HUES6 (cell line): ENCODE data around the gene EOLA1.
"Not testable (repeated sequence)": the region's sequence is repeated elsewhere in the genome, so short reads cannot be mapped to it uniquely, and the experiment has no call there.

ENCODE experiments used
- H3K27ac ChIP-seq: 2 replicates; pipeline ENCODE4 v1.7.0; 2013; ENCODE audit warnings: low read depth, mild to moderate bottlenecking, low read length, inconsistent platforms
- H3K27me3 ChIP-seq: 2 replicates; pipeline ENCODE4 v1.6.1; 2013; ENCODE audit warnings: low read length; ENCODE audit not compliant: control insufficient read depth, insufficient read depth
- H3K36me3 ChIP-seq: 2 replicates; pipeline ENCODE4 v1.6.1; 2013; ENCODE audit warnings: low read length; ENCODE audit not compliant: control insufficient read depth, insufficient read depth
- H3K4me1 ChIP-seq: 2 replicates; pipeline ENCODE4 v1.6.1; 2013; ENCODE audit warnings: low read length; ENCODE audit not compliant: control insufficient read depth, insufficient read depth
- H3K4me3 ChIP-seq: 2 replicates; pipeline ENCODE4 v1.5.1; 2013; ENCODE audit warnings: low read depth, low read length
- H3K9ac ChIP-seq: one replicate; pipeline ENCODE4 v1.6.1; 2013; ENCODE audit warnings: mild to moderate bottlenecking, low read length
- H3K9me3 ChIP-seq: 2 replicates; pipeline ENCODE4 v1.6.1; 2013; ENCODE audit warnings: low read depth, low read length; ENCODE audit not compliant: control insufficient read depth, insufficient read depth

Gene EOLA1

GRCh38 chrX:149515954-149516602 lies 24.7 kb upstream of the EOLA1 start:
- Histone ChIP-seq H3K27me3 (no peaks in the 10 kb centered on the region; the same call in 1 of the 2 replicates), H3K9ac (no peak overlapping the region), H3K9me3 (no peaks in the 10 kb centered on the region), H3K4me1 (peaks cover 11% of the 10 kb centered on the region), H3K4me3 (no peak overlapping the region), H3K36me3 (no peaks in the 10 kb centered on the region), H3K27ac (no peak overlapping the region)

GRCh38 chrX:149516604-149517003 lies 24.2 kb upstream of the EOLA1 start:
- peaks cover 6% of the 10 kb centered on the region for H3K4me1 ChIP-seq
- no peak overlapping the region for H3K4me3 ChIP-seq
- H3K27me3 ChIP-seq: peaks cover 2% of the 10 kb centered on the region; the same call in 1 of the 2 replicates
- H3K9ac ChIP-seq: no peak overlapping the region
- H3K27ac ChIP-seq: no peak overlapping the region
- H3K36me3 ChIP-seq: no peaks in the 10 kb centered on the region
- H3K9me3 ChIP-seq: no peaks in the 10 kb centered on the region

- H3K27ac ChIP-seq: no peak overlapping the region
- peaks cover 2% of the 10 kb centered on the region; the same call in 1 of the 2 replicates for H3K27me3 ChIP-seq
- H3K9ac ChIP-seq: no peak overlapping the region
- no peak overlapping the region for H3K4me3 ChIP-seq
- peaks cover 2% of the 10 kb centered on the region for H3K4me1 ChIP-seq
- no peaks in the 10 kb centered on the region for H3K36me3 ChIP-seq
- no peaks in the 10 kb centered on the region for H3K9me3 ChIP-seq
Measured at GRCh38 chrX:149517308-149517707, 23.5 kb upstream of the EOLA1 start.

- Histone ChIP-seq H3K36me3 (no peaks in the 10 kb centered on the region), H3K4me3 (no peak overlapping the region), H3K9me3 (no peaks in the 10 kb centered on the region), H3K4me1 (no peaks in the 10 kb centered on the region; the same call in 1 of the 2 replicates), H3K27ac (no peak overlapping the region), H3K9ac (no peak overlapping the region), H3K27me3 (peaks cover 5% of the 10 kb centered on the region; the same call in 1 of the 2 replicates)
Measured at GRCh38 chrX:149518236-149518635, 22.6 kb upstream of the EOLA1 start.

- H3K27me3 ChIP-seq, H3K9ac ChIP-seq, H3K4me1 ChIP-seq, H3K36me3 ChIP-seq, H3K4me3 ChIP-seq, H3K9me3 ChIP-seq, H3K27ac ChIP-seq: not testable (repeated sequence)
Measured at GRCh38 chrX:149520636-149521277, 20.1 kb upstream of the EOLA1 start.

GRCh38 chrX:149521438-149521837 lies 19.4 kb upstream of the EOLA1 start:
- Histone ChIP-seq H3K9me3 (no peaks in the 10 kb centered on the region), H3K27me3 (peaks cover 5% of the 10 kb centered on the region; the same call in 1 of the 2 replicates), H3K27ac (no peak overlapping the region), H3K4me3 (no peak overlapping the region), H3K4me1 (peaks cover 8% of the 10 kb centered on the region), H3K9ac (no peak overlapping the region), H3K36me3 (no peaks in the 10 kb centered on the region)

- Histone ChIP-seq H3K4me3 (no peak overlapping the region), H3K27me3 (peaks cover 5% of the 10 kb centered on the region; the same call in 1 of the 2 replicates), H3K9ac (no peak overlapping the region), H3K4me1 (peaks cover 8% of the 10 kb centered on the region), H3K9me3 (no peaks in the 10 kb centered on the region), H3K27ac (no peak overlapping the region), H3K36me3 (no peaks in the 10 kb centered on the region)
Measured at GRCh38 chrX:149522916-149523315, 17.9 kb upstream of the EOLA1 start.

GRCh38 chrX:149525389-149525788 lies 15.4 kb upstream of the EOLA1 start:
- Histone ChIP-seq H3K9ac (peak overlapping the region; percentile 55), H3K27ac (peak overlapping the region; percentile 65; the same call in 1 of the 2 replicates)
- not testable (repeated sequence) for H3K4me3 ChIP-seq, H3K27me3 ChIP-seq, H3K36me3 ChIP-seq, H3K9me3 ChIP-seq, H3K4me1 ChIP-seq

GRCh38 chrX:149525903-149526302 lies 14.9 kb upstream of the EOLA1 start:
- H3K36me3 ChIP-seq, H3K27me3 ChIP-seq, H3K9me3 ChIP-seq, H3K4me3 ChIP-seq, H3K4me1 ChIP-seq: not testable (repeated sequence)
- peak overlapping the region; percentile 65; the same call in 1 of the 2 replicates for H3K27ac ChIP-seq
- H3K9ac ChIP-seq: peak overlapping the region; percentile 55

GRCh38 chrX:149526318-149527033 lies 14.3 kb upstream of the EOLA1 start:
- not testable (repeated sequence) for H3K4me3 ChIP-seq, H3K4me1 ChIP-seq, H3K27me3 ChIP-seq, H3K9me3 ChIP-seq, H3K36me3 ChIP-seq, H3K9ac ChIP-seq
- peak overlapping the region; percentile 65; the same call in 1 of the 2 replicates for H3K27ac ChIP-seq

- H3K9ac ChIP-seq: no peak overlapping the region
- H3K4me1 ChIP-seq: peaks cover 8% of the 10 kb centered on the region
- H3K4me3 ChIP-seq: no peak overlapping the region
- H3K27ac ChIP-seq: no peak overlapping the region
- H3K27me3 ChIP-seq: no peaks in the 10 kb centered on the region
- peaks cover 2% of the 10 kb centered on the region; the same call in 1 of the 2 replicates for H3K36me3 ChIP-seq
- H3K9me3 ChIP-seq: no peaks in the 10 kb centered on the region
Measured at GRCh38 chrX:149527705-149528104, 13.1 kb upstream of the EOLA1 start.
